HG02885 (cell line): ENCODE results near the gene FOXK1.

Source experiments
- ATAC-seq: cut with Tn5 transposase; IDR thresholded peaks from one replicate; pipeline ENCODE4 v1.9.1; 2021; ENCODE audit warnings: mild to moderate bottlenecking; ENCODE audit not compliant: unreplicated experiment, poor library complexity

Gene FOXK1

GRCh38 chr7:4760952-4761351 lies 78.9 kb downstream of the FOXK1 start:
- ATAC-seq: no peak

GRCh38 chr7:4762121-4763055 lies 80.3 kb downstream of the FOXK1 start:
- no peak for ATAC-seq

GRCh38 chr7:4763091-4763793 lies 81.1 kb downstream of the FOXK1 start:
- no peak for ATAC-seq

GRCh38 chr7:4763794-4764185 lies 81.7 kb downstream of the FOXK1 start:
- ATAC-seq: no peak

- ATAC-seq: no peak
These were observed 82.4 kb downstream of the FOXK1 start for GRCh38 chr7:4764402-4765007.

- no peak for ATAC-seq
These were observed 83.8 kb downstream of the FOXK1 start for GRCh38 chr7:4765776-4766490.

GRCh38 chr7:4766666-4767519 lies 84.8 kb downstream of the FOXK1 start:
- ATAC-seq: no peak

GRCh38 chr7:4768597-4769569 lies 86.8 kb downstream of the FOXK1 start:
- no peak for ATAC-seq

GRCh38 chr7:4769761-4770160 lies 87.7 kb downstream of the FOXK1 start:
- ATAC-seq: no peak

GRCh38 chr7:4770886-4771285 lies 88.8 kb downstream of the FOXK1 start:
- no peak for ATAC-seq

- no peak for ATAC-seq
These were observed 89.6 kb downstream of the FOXK1 start for GRCh38 chr7:4771737-4772136.

- ATAC-seq: no peak
These were observed 90.2 kb downstream of the FOXK1 start for GRCh38 chr7:4772306-4772705.

- ATAC-seq: no peak
These were observed 91.9 kb downstream of the FOXK1 start for GRCh38 chr7:4774007-4774406.

- peak; percentile 25 for ATAC-seq
These were observed 92.7 kb downstream of the FOXK1 start for GRCh38 chr7:4774658-4775249.

- ATAC-seq: peak; percentile 94
These were observed 93.3 kb downstream of the FOXK1 start, which contains the start of gene AP5Z1 for GRCh38 chr7:4775250-4775847. TSS of gene AP5Z1 (plus strand) at chr7:4775623. CDS start at chr7:4775716, 93 bp downstream.

GRCh38 chr7:4775848-4776623 lies 93.9 kb downstream of the FOXK1 start:
- no peak for ATAC-seq

GRCh38 chr7:4779118-4779517 lies 97.0 kb downstream of the FOXK1 start:
- ATAC-seq: no peak
